Measurements from ENCODE around the gene HSH2D. TPM values are rescaled to one million over a fixed set of nuclear protein-coding genes. Genes with fewer than 3 reads are reported as not detected.

Gene HSH2D
- total RNA-seq, 2 experiments from 2014 or later, result 181 to 199 TPM

GRCh38 chr19:16205205-16206045, 61.9 kb downstream of the HSH2D start:
- peaks cover 56% of the 10 kb centered on the region for H3K4me1 Mint-ChIP-seq
- H3K27ac Mint-ChIP-seq, result no peak overlapping the region
- DNase-seq (no peak), ATAC-seq (no peak)
- H3K9me3 Mint-ChIP-seq (ENCODE audit: low read depth), result no peaks in the 10 kb centered on the region
- CTCF ChIA-PET, result no interaction called here
- H3K4me3 Mint-ChIP-seq, result no peak overlapping the region
- no peaks in the 10 kb centered on the region for H3K27me3 Mint-ChIP-seq
- H3K36me3 Mint-ChIP-seq, result peaks cover 54% of the 10 kb centered on the region

- no peaks in the 10 kb centered on the region for H3K27me3 Mint-ChIP-seq
- peaks cover 55% of the 10 kb centered on the region for H3K36me3 Mint-ChIP-seq
- H3K27ac Mint-ChIP-seq, result no peak overlapping the region
- H3K4me3 Mint-ChIP-seq, result no peak overlapping the region
- DNase-seq (no peak), ATAC-seq (no peak)
- H3K9me3 Mint-ChIP-seq (ENCODE audit: low read depth), result no peaks in the 10 kb centered on the region
- CTCF ChIA-PET, result no interaction called here
- peaks cover 49% of the 10 kb centered on the region for H3K4me1 Mint-ChIP-seq
Observed at GRCh38 chr19:16206046-16206605, 62.6 kb downstream of the HSH2D start.

GRCh38 chr19:16206637-16207036, 63.2 kb downstream of the HSH2D start:
- Mint-ChIP-seq H3K27me3 (no peaks in the 10 kb centered on the region), H3K4me1 (peaks cover 46% of the 10 kb centered on the region), H3K4me3 (no peak overlapping the region), H3K27ac (no peak overlapping the region), H3K36me3 (peaks cover 58% of the 10 kb centered on the region), H3K9me3 (ENCODE audit: low read depth) (no peaks in the 10 kb centered on the region)
- CTCF ChIA-PET, result no interaction called here
- DNase-seq, result no peak
- no peak for ATAC-seq

- peaks cover 59% of the 10 kb centered on the region for H3K36me3 Mint-ChIP-seq
- no peaks in the 10 kb centered on the region for H3K27me3 Mint-ChIP-seq
- H3K4me1 Mint-ChIP-seq, result peaks cover 42% of the 10 kb centered on the region
- no peaks in the 10 kb centered on the region for H3K9me3 Mint-ChIP-seq (ENCODE audit: low read depth)
- ATAC-seq, result no peak
- H3K4me3 Mint-ChIP-seq, result no peak overlapping the region
- CTCF ChIA-PET, result no interaction called here
- DNase-seq, result no peak
- no peak overlapping the region for H3K27ac Mint-ChIP-seq
Observed at GRCh38 chr19:16207063-16207462, 63.6 kb downstream of the HSH2D start.

DNA sequence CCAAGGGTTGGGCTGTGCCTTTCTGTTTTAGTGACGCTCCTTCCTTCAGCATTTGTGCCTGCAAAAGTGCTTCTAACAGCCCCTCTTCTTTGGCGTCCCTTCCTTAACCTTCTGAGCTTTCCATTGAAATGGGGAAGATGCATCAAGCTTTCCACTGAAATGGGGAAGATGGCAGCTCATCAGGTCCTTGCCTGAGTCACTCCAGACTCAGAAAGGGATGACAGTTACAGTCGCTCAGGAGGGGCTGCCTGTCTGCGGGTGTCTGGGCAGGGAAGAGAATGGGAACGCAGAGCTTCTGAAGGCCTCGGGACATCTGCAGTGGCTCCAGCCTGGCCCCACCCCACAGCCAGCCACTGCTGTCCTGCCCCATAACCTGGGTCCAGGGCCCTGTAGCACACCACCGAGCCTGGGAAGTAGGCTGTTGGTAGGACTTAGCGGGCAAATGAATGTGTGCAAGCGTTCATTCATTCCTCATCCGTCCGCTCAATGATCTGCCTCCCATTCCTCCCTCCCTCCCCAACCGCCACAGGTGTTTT, 64.1 kb downstream of the HSH2D start:
- no peak for ATAC-seq
- Mint-ChIP-seq H3K27ac (no peak overlapping the region), H3K4me1 (peaks cover 39% of the 10 kb centered on the region), H3K4me3 (no peak overlapping the region), H3K27me3 (no peaks in the 10 kb centered on the region), H3K9me3 (ENCODE audit: low read depth) (no peaks in the 10 kb centered on the region), H3K36me3 (peaks cover 61% of the 10 kb centered on the region)
- no peak for DNase-seq
- CTCF ChIA-PET, result no interaction called here

Other genes starting within 250 kb of the HSH2D start
- gene CYP4F2, start 245.6 kb upstream of the HSH2D start, total RNA-seq, result not detected
- not detected for gene CYP4F11, start 209.2 kb upstream of the HSH2D start, total RNA-seq
- gene OR10H4, start 194.7 kb upstream of the HSH2D start, total RNA-seq, result not detected
- 100 to 1,000 TPM; 491 to 493 TPM for gene TPM4, start 67.2 kb upstream of the HSH2D start, total RNA-seq
- 100 to 1,000 TPM; 204 to 271 TPM for gene RAB8A, start 31.8 kb upstream of the HSH2D start, total RNA-seq
- gene CIB3, start 29.8 kb downstream of the HSH2D start, total RNA-seq, result not detected
- gene FAM32A, start 41.7 kb downstream of the HSH2D start, total RNA-seq, result 10 to 100 TPM; 64.6 to 72.0 TPM
- 100 to 1,000 TPM; 144 to 154 TPM for gene AP1M1, start 54.2 kb downstream of the HSH2D start, total RNA-seq
- 100 to 1,000 TPM in 1 of 2 experiments, 10 to 100 TPM in 1; 62.1 to 124 TPM for gene KLF2, start 181.1 kb downstream of the HSH2D start, total RNA-seq

Measured in activated CD8-positive, alpha-beta memory T cell treated with anti-CD3 and anti-CD28 coated beads, Interleukin-2, amount 10 ng/mL, durations not matched to agents 7 days and 5 days (primary cell).